Caco-2 (cell line): ENCODE results near the gene TSC22D1. TPM values are rescaled to one million over a fixed set of nuclear protein-coding genes. Genes with fewer than 3 reads are reported as not detected.

Source experiments
- BruUV-seq: library from RNA; stranded (reverse); fragments of 400-500 nt; replicated peaks from 2 replicates; lab custom pipeline; 2021; lab: Mats Ljungman, UMichigan
- CTCF ChIA-PET: fragments of 300-600 bp; sonication (Branson Sonifier 250); formaldehyde crosslinking; loops from one replicate; lab custom pipeline; 2022; ENCODE audit warnings: antibody characterized with exemption; lab: Charles Lee
- POLR2A ChIA-PET: fragments of 300-600 bp; sonication (Branson Sonifier 250); formaldehyde crosslinking; loops from one replicate; lab custom pipeline; 2022; ENCODE audit warnings: antibody characterized with exemption; lab: Charles Lee
- DNase-seq, 2 experiments: peaks; one replicate each; pipeline versions ENCODE4 v3.0.0 to v3.0.0-alpha.2; 2020 to 2022
- H3K27me3 ChIP-seq: replicated peaks from 2 replicates; pipeline ENCODE4 v1.6.0; 2011; ENCODE audit warnings: low read length; ENCODE audit not compliant: control insufficient read depth, insufficient read depth
- H3K36me3 ChIP-seq: 2 replicates; pipeline ENCODE4 v1.5.1; 2011; ENCODE audit warnings: low read length; ENCODE audit not compliant: control insufficient read depth, insufficient read depth
- H3K4me1 ChIP-seq: fragments of 250-450 bp; sonication (Bioruptor Pico); 2 replicates; pipeline ENCODE4 v1.5.1; 2020; ENCODE audit warnings: mild to moderate bottlenecking
- H3K4me3 ChIP-seq: 2 replicates; pipeline ENCODE4 v1.5.1; 2011; ENCODE audit warnings: low read depth, mild to moderate bottlenecking, control low read depth, low read length
- H3K9me3 ChIP-seq: fragments of 250-450 bp; sonication (Bioruptor Pico); 2 replicates; pipeline ENCODE4 v1.5.1; 2020; ENCODE audit warnings: mild to moderate bottlenecking, moderate library complexity
- H3K27ac Mint-ChIP-seq: one replicate; pipeline ENCODE4 v1.8.0; 2022; ENCODE audit warnings: mixed read lengths; ENCODE audit not compliant: unreplicated experiment
- H3K27me3 Mint-ChIP-seq: one replicate; pipeline ENCODE4 v1.8.0; 2022; ENCODE audit warnings: mixed read lengths; ENCODE audit not compliant: insufficient read depth, unreplicated experiment
- H3K36me3 Mint-ChIP-seq: one replicate; pipeline ENCODE4 v1.8.0; 2022; ENCODE audit warnings: mild to moderate bottlenecking, mixed read lengths; ENCODE audit not compliant: insufficient read depth, unreplicated experiment
- H3K4me1 Mint-ChIP-seq: one replicate; pipeline ENCODE4 v1.8.0; 2022; ENCODE audit warnings: low read depth, mixed read lengths; ENCODE audit not compliant: unreplicated experiment
- H3K4me3 Mint-ChIP-seq: one replicate; pipeline ENCODE4 v1.8.0; 2022; ENCODE audit warnings: mild to moderate bottlenecking, moderate library complexity, mixed read lengths; ENCODE audit not compliant: unreplicated experiment
- H3K9me3 Mint-ChIP-seq: one replicate; pipeline ENCODE4 v1.8.0; 2022; ENCODE audit warnings: mixed read lengths; ENCODE audit not compliant: unreplicated experiment
- intact Hi-C: fragments of 100-400 bp; cut with micrococcal nuclease; formaldehyde crosslinking; loops from one replicate; pipeline ENCODE4 v1.10.0; 2022; ENCODE audit not compliant: unreplicated experiment
- total RNA-seq: library from RNA; stranded (reverse); gene quantifications from 2 replicates; pipeline ENCODE4 v1.2.3, GENCODE V29; 2022
- TF ChIP-seq, protein P1 (sequence below), 2 experiments: fragments of 200-600 bp in 1 of 2; IDR thresholded peaks; 1 replicate in 1 of 2; 2 replicates in 1 of 2; pipeline versions ENCODE4 v1.5.1 to v1.8.0; 2011 to 2022; ENCODE audit warnings: antibody characterized with exemption in 1 of 2, control low read depth in 1 of 2, inconsistent platforms in 1 of 2, low read depth in 1 of 2, low read length in 1 of 2, mild to moderate bottlenecking in 1 of 2, moderate library complexity in 1 of 2; ENCODE audit not compliant: insufficient read depth in 1 of 2, severe bottlenecking in 1 of 2, unreplicated experiment in 1 of 2

Gene TSC22D1
- total RNA-seq, 1 experiment from 2014 or later: 159 TPM

DNA sequence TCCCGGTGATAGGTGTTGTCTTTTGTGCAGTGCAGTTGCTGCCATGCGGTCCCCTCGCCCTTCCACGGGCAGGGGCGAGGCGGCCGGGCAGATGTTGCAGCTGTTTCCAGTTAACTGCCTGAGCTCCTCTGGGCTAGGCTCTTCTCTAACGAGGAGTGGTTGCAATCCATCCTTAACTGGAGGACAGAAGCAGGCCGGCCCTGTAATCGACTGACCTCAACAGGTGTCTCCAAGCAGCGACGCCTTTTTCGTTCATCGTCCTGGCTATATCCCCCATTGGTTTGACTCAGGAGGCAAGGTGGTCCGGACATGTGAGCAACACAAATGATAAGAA is 1.9 kb upstream of the TSC22D1 start:
- Mint-ChIP-seq H3K9me3 (no peaks in the 10 kb centered on the region), H3K27ac (peak overlapping the region; percentile 85), H3K4me3 (peak overlapping the region; percentile 74), H3K27me3 (no peaks in the 10 kb centered on the region), H3K4me1 (peaks cover 23% of the 10 kb centered on the region), H3K36me3 (peaks cover 7% of the 10 kb centered on the region)
- ChIA-PET CTCF (no interaction called here), POLR2A (interaction anchor here (0.6 to 1.2 kb wide), 2 partner anchors 12 to 276 kb away, joined by 3 to 4 read pairs; no protein-coding TSS in a partner anchor)
- Histone ChIP-seq H3K36me3 (peaks cover 1% of the 10 kb centered on the region; the same call in 1 of the 2 replicates), H3K4me1 (peaks cover 22% of the 10 kb centered on the region), H3K9me3 (no peaks in the 10 kb centered on the region), H3K4me3 (peak overlapping the region; percentile 99), H3K27me3 (no peaks in the 10 kb centered on the region)
- intact Hi-C loops: loop anchor here (10.0 kb wide), 1 partner anchor 397 kb away; no protein-coding TSS in a partner anchor
- TF ChIP-seq, protein P1, sequence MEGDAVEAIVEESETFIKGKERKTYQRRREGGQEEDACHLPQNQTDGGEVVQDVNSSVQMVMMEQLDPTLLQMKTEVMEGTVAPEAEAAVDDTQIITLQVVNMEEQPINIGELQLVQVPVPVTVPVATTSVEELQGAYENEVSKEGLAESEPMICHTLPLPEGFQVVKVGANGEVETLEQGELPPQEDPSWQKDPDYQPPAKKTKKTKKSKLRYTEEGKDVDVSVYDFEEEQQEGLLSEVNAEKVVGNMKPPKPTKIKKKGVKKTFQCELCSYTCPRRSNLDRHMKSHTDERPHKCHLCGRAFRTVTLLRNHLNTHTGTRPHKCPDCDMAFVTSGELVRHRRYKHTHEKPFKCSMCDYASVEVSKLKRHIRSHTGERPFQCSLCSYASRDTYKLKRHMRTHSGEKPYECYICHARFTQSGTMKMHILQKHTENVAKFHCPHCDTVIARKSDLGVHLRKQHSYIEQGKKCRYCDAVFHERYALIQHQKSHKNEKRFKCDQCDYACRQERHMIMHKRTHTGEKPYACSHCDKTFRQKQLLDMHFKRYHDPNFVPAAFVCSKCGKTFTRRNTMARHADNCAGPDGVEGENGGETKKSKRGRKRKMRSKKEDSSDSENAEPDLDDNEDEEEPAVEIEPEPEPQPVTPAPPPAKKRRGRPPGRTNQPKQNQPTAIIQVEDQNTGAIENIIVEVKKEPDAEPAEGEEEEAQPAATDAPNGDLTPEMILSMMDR (IDR thresholded peaks at IDR 0.05; ENCODE audit: insufficient read depth in 1 of 2, low read depth in 1 of 2, low read length in 1 of 2, severe bottlenecking in 1 of 2, unreplicated experiment in 1 of 2): no peak
- no TSS peak for BruUV-seq
- peak in 1 of 2 experiments; percentile 62 for DNase-seq

GRCh38 chr13:44577236-44578066 is 1.3 kb upstream of the TSC22D1 start:
- BruUV-seq: no TSS peak
- peak; percentile 99 for DNase-seq
- Mint-ChIP-seq H3K27me3 (no peaks in the 10 kb centered on the region), H3K4me1 (peaks cover 28% of the 10 kb centered on the region), H3K36me3 (peaks cover 7% of the 10 kb centered on the region), H3K27ac (peak overlapping the region; percentile 85), H3K9me3 (no peaks in the 10 kb centered on the region), H3K4me3 (peak overlapping the region; percentile 74)
- POLR2A ChIA-PET: interaction anchor here (0.6 to 1.2 kb wide), 2 partner anchors 86 to 277 kb away, joined by 4 read pairs; no protein-coding TSS in a partner anchor
- intact Hi-C loops: loop anchor here (1.0 to 10.0 kb wide), 8 partner anchors 54 to 412 kb away; partner anchors contain the start of genes GPALPP1 and NUFIP1
- H3K4me1 ChIP-seq: peaks cover 28% of the 10 kb centered on the region
- H3K36me3 ChIP-seq: peaks cover 1% of the 10 kb centered on the region; the same call in 1 of the 2 replicates
- H3K4me3 ChIP-seq: peak overlapping the region; percentile 99
- TF ChIP-seq, protein P1 (IDR thresholded peaks at IDR 0.05; ENCODE audit: insufficient read depth in 1 of 2, low read depth in 1 of 2, low read length in 1 of 2, severe bottlenecking in 1 of 2, unreplicated experiment in 1 of 2): no peak
- no peaks in the 10 kb centered on the region for H3K27me3 ChIP-seq
- CTCF ChIA-PET: no interaction called here
- no peaks in the 10 kb centered on the region for H3K9me3 ChIP-seq
